Endodermal cell (in vitro differentiated cells): ENCODE data around the gene FBLN5. TPM values are rescaled to one million over a fixed set of nuclear protein-coding genes. Genes with fewer than 3 reads are reported as not detected.

Source experiments
- DNase-seq: peaks from one replicate; pipeline ENCODE4 v3.0.0-alpha.2; 2017
- H3K27ac ChIP-seq: 2 replicates; pipeline ENCODE4 v1.5.1; 2013; ENCODE audit warnings: mild to moderate bottlenecking, low read depth, low read length, moderate library complexity
- H3K27me3 ChIP-seq: 2 replicates; pipeline ENCODE4 v1.6.1; 2013; ENCODE audit warnings: mild to moderate bottlenecking, low read length, moderate library complexity; ENCODE audit not compliant: insufficient read depth, control insufficient read depth, poor library complexity, severe bottlenecking
- H3K36me3 ChIP-seq: 2 replicates; pipeline ENCODE4 v1.7.0; 2013; ENCODE audit warnings: mild to moderate bottlenecking, low read length, moderate library complexity; ENCODE audit not compliant: control insufficient read depth, insufficient read depth
- H3K4me1 ChIP-seq: one replicate; pipeline ENCODE4 v1.7.0; 2013; ENCODE audit warnings: low read length; ENCODE audit not compliant: control insufficient read depth, insufficient read depth
- H3K4me3 ChIP-seq: 2 replicates; pipeline ENCODE4 v1.5.1; 2013; ENCODE audit warnings: mild to moderate bottlenecking, low read length, moderate library complexity
- H3K9ac ChIP-seq: 2 replicates; pipeline ENCODE4 v1.6.1; 2013; ENCODE audit warnings: mild to moderate bottlenecking, low read length, moderate library complexity; ENCODE audit not compliant: poor library complexity, severe bottlenecking; ENCODE audit errors: extremely low read depth
- H3K9me3 ChIP-seq: 2 replicates; pipeline ENCODE4 v1.6.1; 2013; ENCODE audit warnings: mild to moderate bottlenecking, low read length, moderate library complexity; ENCODE audit not compliant: control insufficient read depth
- H3K27ac Mint-ChIP-seq: 2 replicates; pipeline ENCODE4 v1.8.0; 2020; ENCODE audit warnings: mixed read lengths
- H3K27me3 Mint-ChIP-seq: 2 replicates; pipeline ENCODE4 v1.8.0; 2021; ENCODE audit warnings: mild to moderate bottlenecking, mixed read lengths; ENCODE audit not compliant: insufficient read depth
- H3K36me3 Mint-ChIP-seq: 2 replicates; pipeline ENCODE4 v1.8.0; 2020; ENCODE audit warnings: low read depth, mixed read lengths
- H3K4me1 Mint-ChIP-seq: 2 replicates; pipeline ENCODE4 v1.8.0; 2020; ENCODE audit warnings: mixed read lengths
- H3K4me3 Mint-ChIP-seq: 2 replicates; pipeline ENCODE4 v1.8.0; 2020; ENCODE audit warnings: mild to moderate bottlenecking, moderate library complexity, mixed read lengths
- H3K9me3 Mint-ChIP-seq: 2 replicates; pipeline ENCODE4 v1.8.0; 2020; ENCODE audit warnings: mild to moderate bottlenecking, mixed read lengths
- WGBS, 2 experiments: methylation state at CpG; one replicate each; pipeline versions ENCODE4 v1.1.5 to v1.1.7; 2013; ENCODE audit warnings: missing lambda C conversion rate in 2 of 2, mixed read lengths in 1 of 2; ENCODE audit not compliant: insufficient coverage in 1 of 2, insufficient read length in 1 of 2; 5-methylcytosine and 5-hydroxymethylcytosine counted together
- total RNA-seq, 2 donors: library from RNA; stranded (reverse); fragmentation: NEBNext Ultra II Directional in 1 of 2; extraction: Animal tissue kit (Norgen Biotek cat#: 25700) in 1 of 2; gene quantifications; 2 replicates in 1 of 2; 3 replicates in 1 of 2; pipeline ENCODE4 v1.2.1, GENCODE V29; 2021
- TF ChIP-seq, protein P1 (sequence below): fragments of 200-600 bp; sonication (generic); conservative IDR thresholded peaks from 2 replicates; pipeline ENCODE4 v1.5.0; 2021; ENCODE audit warnings: antibody characterized with exemption, mild to moderate bottlenecking

The FBLN5 gene
- total RNA-seq, 2 donors from 2014 or later = 4.0 to 4.8 TPM

DNA sequence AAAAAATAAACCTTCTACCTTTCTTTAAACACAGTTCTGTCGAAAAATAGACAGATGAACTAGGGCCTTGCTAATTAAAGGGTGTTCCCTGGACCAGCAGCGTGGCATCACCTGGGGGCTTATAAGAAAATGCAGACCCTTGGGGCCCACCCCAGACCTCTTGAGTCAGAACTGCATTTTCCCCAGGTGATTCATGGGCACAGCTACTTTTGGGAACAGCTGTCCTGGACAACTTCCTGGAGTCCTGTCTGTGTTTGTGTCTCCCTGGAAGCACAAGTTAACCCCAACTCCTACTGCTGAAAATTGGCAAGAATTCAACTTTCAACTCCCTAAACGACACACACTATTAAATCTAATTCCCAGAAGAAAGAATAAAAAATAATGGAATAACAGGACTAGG, 17.8 kb downstream of the FBLN5 start:
- no peaks in the 10 kb centered on the region for H3K36me3 Mint-ChIP-seq
- 81 to 100% methylated on average over 2 to 3 of the region's 3 CpGs for WGBS, 2 experiments
- H3K27ac Mint-ChIP-seq = no peak overlapping the region

DNA sequence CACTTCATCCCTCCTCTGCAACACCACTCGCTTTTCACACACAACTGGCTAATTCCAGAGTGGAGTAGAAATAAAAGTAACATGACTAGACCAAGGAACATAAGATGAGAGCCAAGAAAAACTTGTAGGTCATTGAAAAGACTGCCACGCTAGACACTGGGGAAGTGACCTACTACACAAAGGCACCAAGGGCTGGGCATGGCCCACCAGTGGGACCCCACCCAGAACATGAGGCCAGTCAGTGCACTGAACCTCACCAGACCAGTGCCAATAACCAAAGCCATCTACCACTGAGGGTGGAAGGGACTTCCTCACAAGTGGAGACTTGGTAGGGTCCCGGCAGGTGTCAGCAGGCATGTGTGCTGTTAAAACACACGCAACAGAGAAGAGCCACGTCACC, 19.7 kb downstream of the FBLN5 start:
- Histone ChIP-seq H3K9me3 (no peaks in the 10 kb centered on the region), H3K27ac (no peak overlapping the region), H3K4me1 (peaks cover 16% of the 10 kb centered on the region), H3K27me3 (no peaks in the 10 kb centered on the region), H3K36me3 (no peaks in the 10 kb centered on the region), H3K4me3 (no peak overlapping the region), H3K9ac (no peak overlapping the region)
- TF ChIP-seq, protein P1, sequence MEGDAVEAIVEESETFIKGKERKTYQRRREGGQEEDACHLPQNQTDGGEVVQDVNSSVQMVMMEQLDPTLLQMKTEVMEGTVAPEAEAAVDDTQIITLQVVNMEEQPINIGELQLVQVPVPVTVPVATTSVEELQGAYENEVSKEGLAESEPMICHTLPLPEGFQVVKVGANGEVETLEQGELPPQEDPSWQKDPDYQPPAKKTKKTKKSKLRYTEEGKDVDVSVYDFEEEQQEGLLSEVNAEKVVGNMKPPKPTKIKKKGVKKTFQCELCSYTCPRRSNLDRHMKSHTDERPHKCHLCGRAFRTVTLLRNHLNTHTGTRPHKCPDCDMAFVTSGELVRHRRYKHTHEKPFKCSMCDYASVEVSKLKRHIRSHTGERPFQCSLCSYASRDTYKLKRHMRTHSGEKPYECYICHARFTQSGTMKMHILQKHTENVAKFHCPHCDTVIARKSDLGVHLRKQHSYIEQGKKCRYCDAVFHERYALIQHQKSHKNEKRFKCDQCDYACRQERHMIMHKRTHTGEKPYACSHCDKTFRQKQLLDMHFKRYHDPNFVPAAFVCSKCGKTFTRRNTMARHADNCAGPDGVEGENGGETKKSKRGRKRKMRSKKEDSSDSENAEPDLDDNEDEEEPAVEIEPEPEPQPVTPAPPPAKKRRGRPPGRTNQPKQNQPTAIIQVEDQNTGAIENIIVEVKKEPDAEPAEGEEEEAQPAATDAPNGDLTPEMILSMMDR = no peak
- no peaks in the 10 kb centered on the region for H3K27me3 Mint-ChIP-seq
- no peaks in the 10 kb centered on the region for H3K9me3 Mint-ChIP-seq
- no peak for DNase-seq
- H3K4me1 Mint-ChIP-seq = peaks cover 27% of the 10 kb centered on the region
- no peak overlapping the region for H3K4me3 Mint-ChIP-seq
- WGBS, 2 experiments = 92 to 100% methylated on average over 3 to 5 of the region's 5 CpGs
- no peaks in the 10 kb centered on the region for H3K36me3 Mint-ChIP-seq
- H3K27ac Mint-ChIP-seq = no peak overlapping the region

More for the DNA sequence above, 17.8 kb downstream of the FBLN5 start:
- H3K36me3 ChIP-seq = no peaks in the 10 kb centered on the region
- no peaks in the 10 kb centered on the region for H3K9me3 Mint-ChIP-seq
- DNase-seq = no peak
- H3K9me3 ChIP-seq = no peaks in the 10 kb centered on the region
- H3K27ac ChIP-seq = no peak overlapping the region
- H3K4me1 Mint-ChIP-seq = peaks cover 27% of the 10 kb centered on the region
- no peak overlapping the region for H3K4me3 Mint-ChIP-seq
- TF ChIP-seq, protein P1 = no peak
- H3K9ac ChIP-seq = no peak overlapping the region
- no peak overlapping the region for H3K4me3 ChIP-seq
- no peaks in the 10 kb centered on the region for H3K27me3 ChIP-seq
- H3K27me3 Mint-ChIP-seq = no peaks in the 10 kb centered on the region
- peaks cover 16% of the 10 kb centered on the region for H3K4me1 ChIP-seq

DNA sequence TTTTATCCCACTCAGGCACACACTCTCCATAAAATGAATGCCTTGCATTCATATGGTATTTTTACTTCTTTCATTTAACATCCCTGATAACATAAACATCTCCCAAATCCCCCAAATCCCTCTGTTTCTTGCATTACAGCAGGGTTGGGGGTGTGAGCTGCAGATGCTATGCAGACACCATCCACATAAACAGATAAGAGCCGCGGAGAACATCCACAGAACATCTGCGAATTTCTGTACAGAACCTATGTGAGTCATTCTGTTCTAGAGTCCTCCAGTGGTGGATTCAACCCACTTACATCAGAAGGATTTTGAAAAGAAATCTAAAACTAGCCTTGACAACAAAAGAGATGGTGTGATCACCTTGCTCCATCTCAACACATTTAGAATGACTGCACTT, 20.3 kb downstream of the FBLN5 start:
- no peaks in the 10 kb centered on the region for H3K36me3 Mint-ChIP-seq

More for the DNA sequence above, 20.3 kb downstream of the FBLN5 start:
- Histone ChIP-seq H3K9ac (no peak overlapping the region), H3K36me3 (no peaks in the 10 kb centered on the region), H3K4me3 (no peak overlapping the region), H3K9me3 (no peaks in the 10 kb centered on the region), H3K27ac (no peak overlapping the region), H3K27me3 (no peaks in the 10 kb centered on the region), H3K4me1 (peaks cover 16% of the 10 kb centered on the region)
- DNase-seq = no peak
- WGBS, 2 experiments = 94% methylated on average over 3 of the region's 3 CpGs; no CpG with 5 or more reads in 1 of the 2 experiments
- Mint-ChIP-seq H3K4me1 (peaks cover 27% of the 10 kb centered on the region), H3K27ac (no peak overlapping the region), H3K9me3 (no peaks in the 10 kb centered on the region), H3K4me3 (no peak overlapping the region), H3K27me3 (no peaks in the 10 kb centered on the region)
- TF ChIP-seq, protein P1 = no peak
